ENCODE data around the gene RAB39A. TPM values are rescaled to one million over a fixed set of nuclear protein-coding genes. Genes with fewer than 3 reads are reported as not detected.

Gene RAB39A
- total and polyA plus RNA-seq, 9 of the 15 experiments (the other 6 are each of a cell fraction or from before 2014, with no cell fraction given): not detected

- ATAC-seq (peak; percentile 95), DNase-seq (ENCODE audit: extremely low read depth in 1 of 4, low spot score in 3 of 4) (peak in 3 of 4 experiments; percentile 11 to 42 (median 32)), FAIRE-seq (peak; percentile 80)
- Histone ChIP-seq H3K27ac (ENCODE audit: extremely low read depth, low read depth, low read length) (no peak overlapping the region), H3K36me3 (ENCODE audit: control insufficient read depth, insufficient read depth, low read length) (no peaks in the 10 kb centered on the region), H3K4me2 (ENCODE audit: insufficient read depth, low read length) (no peak overlapping the region), H3K9ac (ENCODE audit: insufficient read depth in 1 of 2, low read depth in 2 of 2, low read length in 2 of 2) (no peak overlapping the region), H3K4me3 (no peak overlapping the region), H3K9me1 (ENCODE audit: control insufficient read depth, insufficient read depth, low read length) (no peaks in the 10 kb centered on the region), H2AFZ (ENCODE audit: low read depth, low read length) (no peak overlapping the region), H4K20me1 (replicated peaks; ENCODE audit: control insufficient read depth, insufficient read depth, low read length) (no peaks in the 10 kb centered on the region), H3K4me1 (replicated peaks in 1 of 2; ENCODE audit: control insufficient read depth in 2 of 2, insufficient read depth in 2 of 2, low read length in 2 of 2) (no peaks in the 10 kb centered on the region), H3K27me3 (ENCODE audit: control insufficient read depth in 2 of 2, insufficient read depth in 2 of 2, low read length in 2 of 2) (peaks cover 9 to 18% of the 10 kb centered on the region in 2 experiments; a peak in 4 of 5 replicates), H3K9me3 (replicated peaks; ENCODE audit: control insufficient read depth, insufficient read depth, low read depth, low read length) (no peaks in the 10 kb centered on the region), H3K79me2 (ENCODE audit: control insufficient read depth, insufficient read depth, low read length) (no peaks in the 10 kb centered on the region)
- intact Hi-C loops (cut with micrococcal nuclease): loop anchor here (2.0 to 10.0 kb wide), 3 partner anchors 103 to 331 kb away; partner anchors contain the start of gene ALKBH8
- CTCF ChIA-PET (ENCODE audit: low intra/inter-chr PET ratio): interaction anchor here (0.5 to 2.3 kb wide), 4 partner anchors 157 to 335 kb away, joined by 3 to 11 read pairs (median 4); no protein-coding TSS in a partner anchor
- 4% methylated on average over 1 of the region's 1 CpG for WGBS (ENCODE audit: insufficient coverage, low coverage, missing lambda C conversion rate)
- in situ Hi-C loops (cut with MboI): no loop called here
- BruUV-seq (replicated peaks): no TSS peak
- POLR2A ChIA-PET: no interaction called here
- TF ChIP-seq CTCF (IDR thresholded peaks at IDR 0.05 in 2 of 3, conservative IDR thresholded peaks at IDR 0.05 in 1 of 3; ENCODE audit: insufficient read depth in 2 of 3, low read depth in 1 of 3, low read length in 3 of 3) (peak; percentile 63 to 76 (median 72)), RAD21 (CRISPR knock-in tag; conservative IDR thresholded peaks at IDR 0.05 in 1 of 2, IDR thresholded peaks at IDR 0.05 in 1 of 2) (peak; percentile 57 to 85), MCM7 (IDR thresholded peaks at IDR 0.05) (no peak), SREBF2 (CRISPR knock-in tag; IDR thresholded peaks at IDR 0.05) (no peak), ZNF124 (CRISPR knock-in tag; IDR thresholded peaks at IDR 0.05) (no peak), TRIM25 (IDR thresholded peaks at IDR 0.05; ENCODE audit: borderline replicate concordance) (no peak), SAP30 (IDR thresholded peaks at IDR 0.05; ENCODE audit: borderline replicate concordance, insufficient read depth, low read depth, low read length, poor library complexity, severe bottlenecking) (no peak), MTF1 (CRISPR knock-in tag; IDR thresholded peaks at IDR 0.05; ENCODE audit: borderline replicate concordance) (no peak), IRF2 (CRISPR knock-in tag; IDR thresholded peaks at IDR 0.05) (no peak)
- TF ChIP-seq, protein P1, sequence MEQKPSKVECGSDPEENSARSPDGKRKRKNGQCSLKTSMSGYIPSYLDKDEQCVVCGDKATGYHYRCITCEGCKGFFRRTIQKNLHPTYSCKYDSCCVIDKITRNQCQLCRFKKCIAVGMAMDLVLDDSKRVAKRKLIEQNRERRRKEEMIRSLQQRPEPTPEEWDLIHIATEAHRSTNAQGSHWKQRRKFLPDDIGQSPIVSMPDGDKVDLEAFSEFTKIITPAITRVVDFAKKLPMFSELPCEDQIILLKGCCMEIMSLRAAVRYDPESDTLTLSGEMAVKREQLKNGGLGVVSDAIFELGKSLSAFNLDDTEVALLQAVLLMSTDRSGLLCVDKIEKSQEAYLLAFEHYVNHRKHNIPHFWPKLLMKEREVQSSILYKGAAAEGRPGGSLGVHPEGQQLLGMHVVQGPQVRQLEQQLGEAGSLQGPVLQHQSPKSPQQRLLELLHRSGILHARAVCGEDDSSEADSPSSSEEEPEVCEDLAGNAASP (IDR thresholded peaks at IDR 0.05): no peak
These were observed 30.0 kb upstream of the RAB39A start for GRCh38 chr11:107898270-107898669.
